NOMO-1 (cell line): Measurements from ENCODE around the gene PIM1.
A peak's percentile ranks its signal among the peaks of the same experiment; 100 is the strongest.
"Not testable (repeated sequence)": the region's sequence is repeated elsewhere in the genome, so short reads cannot be mapped to it uniquely, and the experiment has no call there.

ENCODE experiments used
- DNase-seq, 2 experiments: peaks; one replicate each; lab custom pipeline; 2025; ENCODE audit not compliant: unreplicated experiment in 2 of 2; lab: John Stamatoyannopoulos, UW

Gene PIM1

GRCh38 chr6:37185949-37186720 lies 16.2 kb downstream of the PIM1 start:
- DNase-seq: peak in 1 of 2 experiments; percentile 54

- DNase-seq: no peak
Observed at GRCh38 chr6:37187321-37188022, 17.5 kb downstream of the PIM1 start.

- DNase-seq: no peak
Observed at GRCh38 chr6:37188962-37189510, 19.1 kb downstream of the PIM1 start.

DNA sequence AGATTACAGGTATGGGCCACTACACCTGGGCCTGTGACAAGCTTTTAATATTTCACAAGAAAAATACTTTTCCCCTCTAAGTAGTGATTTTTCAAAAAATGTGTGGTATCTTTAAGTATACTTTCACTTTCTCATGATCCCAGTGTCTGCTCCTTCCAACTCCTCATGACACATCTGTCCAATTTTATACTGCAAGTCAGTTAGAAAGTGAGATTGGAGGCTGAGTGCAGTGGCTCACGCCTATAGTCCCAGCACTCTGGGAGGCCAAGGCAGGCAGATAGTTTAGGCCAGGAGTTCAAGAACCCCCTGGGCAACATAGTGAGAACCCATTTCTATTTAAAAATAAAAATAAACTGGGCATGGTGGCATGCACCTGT lies 20.2 kb downstream of the PIM1 start:
- peak in 1 of 2 experiments; percentile 32 for DNase-seq

DNA sequence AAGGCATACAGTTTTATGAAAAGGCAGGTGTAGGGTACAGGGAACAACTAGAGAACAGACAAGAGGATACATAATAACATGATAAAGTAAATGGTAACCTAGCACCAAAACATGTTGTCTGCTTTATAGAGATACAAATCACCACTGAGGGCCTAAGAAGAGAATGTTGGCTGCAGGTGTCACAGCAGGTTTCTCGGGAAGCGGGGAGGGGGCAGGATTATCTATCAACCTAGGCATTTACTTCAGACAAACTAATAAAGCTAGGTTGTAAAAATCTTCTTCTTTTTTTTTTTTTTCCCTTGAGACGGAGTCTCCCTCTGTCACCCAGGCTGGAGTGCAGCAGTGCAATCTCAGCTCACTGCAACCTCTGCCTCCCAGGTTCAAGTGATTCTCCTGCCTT lies 22.7 kb downstream of the PIM1 start:
- no peak for DNase-seq

DNA sequence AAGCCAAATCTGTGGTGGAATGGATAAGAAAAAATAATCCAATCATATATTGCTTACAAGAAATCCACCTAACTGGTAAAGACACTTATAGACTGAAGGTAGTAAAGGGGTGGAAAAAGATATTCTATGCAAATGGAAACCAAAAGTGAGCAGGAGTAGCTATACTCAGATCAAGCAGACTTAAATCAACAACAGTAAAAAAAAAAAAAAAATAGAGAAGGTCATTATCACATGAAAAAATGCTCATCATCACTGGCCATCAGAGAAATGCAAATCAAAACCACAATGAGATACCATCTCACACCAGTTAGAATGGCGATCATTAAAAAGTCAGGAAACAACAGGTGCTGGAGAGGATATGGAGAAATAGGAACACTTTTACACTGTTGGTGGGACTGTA lies 24.9 kb downstream of the PIM1 start:
- not testable (repeated sequence) for DNase-seq

DNA sequence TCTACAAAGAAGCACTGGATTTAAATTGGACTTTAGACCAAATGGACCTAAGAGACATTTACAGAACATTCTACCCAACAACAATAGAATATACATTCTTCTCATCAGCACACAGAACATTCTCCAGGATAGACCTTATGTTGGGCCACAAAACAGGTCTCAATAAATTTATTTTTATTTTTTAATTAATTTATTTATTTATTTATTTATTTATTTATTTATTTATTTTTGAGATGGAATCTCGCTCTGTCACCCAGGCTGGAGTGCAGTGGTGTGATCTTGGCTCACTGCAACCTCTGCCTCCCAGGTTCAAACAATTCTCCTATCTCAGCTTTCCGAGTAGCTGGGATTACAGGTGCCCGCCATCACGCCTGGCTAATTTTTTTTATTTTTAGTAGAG lies 26.5 kb downstream of the PIM1 start:
- not testable (repeated sequence) for DNase-seq

GRCh38 chr6:37200085-37200484 lies 30.1 kb downstream of the PIM1 start:
- DNase-seq: no peak

DNA sequence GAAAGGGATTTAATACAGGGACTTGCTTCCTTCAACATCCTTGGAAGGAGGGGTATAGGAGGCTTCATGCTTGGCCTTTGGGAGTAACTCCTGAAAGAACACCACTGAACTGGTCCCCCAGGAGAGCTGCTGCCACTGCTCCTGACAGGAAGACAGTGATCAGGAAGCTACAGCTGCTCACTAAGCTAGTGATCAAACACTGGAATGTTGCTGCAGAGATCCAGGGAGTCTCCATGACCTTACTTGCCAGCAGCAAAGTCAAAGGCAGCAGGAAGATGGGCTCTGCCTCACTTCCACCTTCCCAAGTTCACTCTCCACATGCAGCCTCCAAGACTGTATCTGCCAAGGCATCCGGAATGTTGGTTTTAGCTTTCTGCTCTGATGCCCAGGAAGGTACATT lies 31.8 kb downstream of the PIM1 start:
- DNase-seq: no peak

- peak; percentile 75 to 85 for DNase-seq
Observed at GRCh38 chr6:37202788-37203491, 33.0 kb downstream of the PIM1 start.

GRCh38 chr6:37204014-37204751 lies 34.2 kb downstream of the PIM1 start:
- DNase-seq: no peak

DNA sequence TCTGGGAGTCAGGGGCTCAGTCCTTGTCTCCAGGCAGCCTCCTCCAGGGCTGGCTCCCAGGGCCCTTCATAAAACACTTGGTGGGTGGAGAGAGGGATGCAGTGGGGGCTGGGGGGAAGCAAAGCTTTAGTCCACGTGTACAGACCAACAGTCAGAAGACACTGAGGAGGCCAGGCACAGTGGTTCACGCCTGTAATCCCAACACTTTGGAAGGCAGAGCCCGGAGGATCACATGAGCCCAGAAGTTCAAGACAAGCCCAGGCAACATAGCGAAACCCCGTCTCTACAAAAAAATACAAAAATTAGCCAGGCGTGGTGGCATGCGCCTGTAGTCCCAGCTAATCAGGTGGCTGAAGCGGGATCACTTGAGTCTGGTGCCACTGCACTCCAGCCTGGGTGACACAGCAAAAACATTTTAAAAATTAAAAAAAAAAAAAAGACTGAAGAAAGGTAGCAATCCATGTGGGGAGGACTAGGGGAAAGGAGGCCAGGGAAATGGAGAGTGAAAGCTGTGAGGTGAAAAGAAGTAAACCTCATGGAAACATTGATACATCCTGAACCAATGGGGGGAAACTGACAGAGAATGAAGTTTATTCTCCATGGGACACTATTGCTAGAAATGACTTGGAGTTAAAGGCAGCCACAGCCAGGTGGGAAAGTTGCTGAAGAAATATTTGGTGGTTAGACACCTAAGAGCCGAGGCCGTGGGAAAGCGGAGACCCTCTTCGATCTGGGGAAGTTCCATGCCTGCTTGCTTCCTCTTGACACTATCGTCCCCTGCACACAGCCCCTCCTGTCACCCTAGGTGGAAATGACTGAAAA lies 35.4 kb downstream of the PIM1 start:
- peak in 1 of 2 experiments; percentile 14 for DNase-seq

DNA sequence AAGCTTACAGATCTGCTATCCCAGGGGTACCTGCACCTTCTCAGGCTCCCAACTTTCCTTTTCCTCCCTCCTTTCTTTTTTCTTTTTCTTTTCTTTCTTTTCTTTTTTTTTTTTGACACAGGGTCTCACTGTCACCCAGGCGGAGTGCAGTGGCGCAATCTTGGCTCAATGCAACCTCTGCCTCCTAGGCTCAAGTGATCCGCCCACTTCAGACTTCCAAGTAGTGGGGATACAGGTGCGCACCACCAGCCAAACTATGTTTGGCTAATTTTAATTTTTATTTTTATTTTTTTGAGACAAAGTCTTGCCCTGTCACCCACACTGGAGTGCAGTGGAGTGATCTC lies 36.0 kb downstream of the PIM1 start:
- no peak for DNase-seq

- DNase-seq: no peak
Observed at GRCh38 chr6:37206622-37207021, 36.7 kb downstream of the PIM1 start.

DNA sequence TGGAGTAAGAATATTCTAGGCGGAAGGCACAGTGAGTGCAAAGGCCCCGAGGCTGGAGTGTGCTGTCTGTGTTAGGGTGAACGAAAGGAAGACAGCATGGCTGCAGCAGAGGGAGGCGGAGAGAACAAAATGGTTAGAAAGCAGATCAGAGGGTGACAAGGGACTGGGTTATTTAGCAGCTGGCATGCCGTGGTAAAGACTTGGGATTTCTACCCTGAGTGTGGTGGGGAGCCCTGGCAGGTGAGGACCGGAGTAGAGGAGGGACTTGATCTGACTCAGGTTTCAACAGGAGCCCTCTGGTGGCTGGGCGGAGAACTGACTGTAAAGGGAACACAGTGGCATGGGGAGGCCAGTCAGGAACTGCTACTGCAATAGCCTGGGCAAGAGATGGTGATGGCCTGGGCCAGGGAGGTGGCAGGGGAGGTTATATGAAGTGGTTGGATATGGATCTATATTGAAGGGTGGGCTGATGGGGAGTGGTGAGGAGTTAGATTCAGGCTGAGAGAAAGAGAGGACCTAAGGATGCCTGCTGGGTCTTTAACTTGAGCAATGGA lies 38.0 kb downstream of the PIM1 start:
- peak; percentile 55 to 78 for DNase-seq

DNA sequence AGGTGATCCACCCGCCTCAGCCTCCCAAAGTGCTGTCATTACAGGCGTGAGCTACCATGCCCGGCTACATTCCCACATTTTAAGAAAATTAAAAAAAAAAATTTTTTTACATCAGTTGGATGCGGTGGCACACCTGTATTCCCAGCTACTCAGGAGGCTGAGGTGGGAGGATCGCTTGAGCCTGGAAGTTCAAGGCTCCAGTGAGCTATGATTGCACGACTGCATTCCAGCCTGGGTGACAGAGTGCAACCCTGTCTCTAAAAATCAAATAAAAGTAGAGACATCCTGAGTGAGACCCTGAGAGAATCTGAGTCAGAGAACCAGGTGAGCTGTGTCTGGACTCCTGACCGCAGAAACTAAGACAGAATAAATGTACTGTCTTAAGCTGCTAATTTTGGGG lies 38.8 kb downstream of the PIM1 start:
- no peak for DNase-seq

DNA sequence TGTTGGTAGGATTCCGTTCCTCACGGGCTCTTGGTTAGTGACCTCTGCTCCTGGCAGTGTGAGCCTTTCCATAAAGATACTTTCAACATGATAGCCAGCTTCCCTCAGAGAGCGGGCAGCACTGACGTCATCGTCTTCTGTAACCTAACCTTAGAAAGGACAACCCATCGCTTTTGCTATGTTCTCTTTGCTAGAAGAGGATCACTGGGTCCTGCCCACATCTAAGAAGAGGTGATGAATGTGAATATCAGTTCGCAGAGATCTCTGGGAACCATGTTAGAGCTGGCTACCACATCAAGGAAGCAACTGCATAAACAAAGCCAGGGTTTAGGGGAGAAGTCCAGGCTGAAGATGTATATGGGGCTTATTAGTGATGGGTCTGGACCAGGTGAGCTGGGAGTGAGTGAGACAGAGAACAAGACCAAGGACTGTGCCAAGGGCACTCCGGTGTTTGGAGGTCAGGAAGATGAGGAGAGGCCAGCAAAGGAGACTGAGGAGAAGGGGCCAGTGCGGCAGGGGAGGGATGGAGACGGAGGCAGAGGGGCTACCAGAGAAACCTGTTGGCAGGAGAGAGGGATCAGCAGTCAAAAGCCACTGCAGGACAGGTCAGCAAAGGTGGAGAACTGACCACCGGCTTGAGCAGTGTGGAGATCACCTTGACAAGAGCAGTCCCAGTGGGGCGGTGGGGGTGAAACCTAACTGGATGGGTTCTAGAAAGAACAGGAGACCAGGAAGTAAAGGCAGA lies 39.7 kb downstream of the PIM1 start:
- no peak for DNase-seq

DNA sequence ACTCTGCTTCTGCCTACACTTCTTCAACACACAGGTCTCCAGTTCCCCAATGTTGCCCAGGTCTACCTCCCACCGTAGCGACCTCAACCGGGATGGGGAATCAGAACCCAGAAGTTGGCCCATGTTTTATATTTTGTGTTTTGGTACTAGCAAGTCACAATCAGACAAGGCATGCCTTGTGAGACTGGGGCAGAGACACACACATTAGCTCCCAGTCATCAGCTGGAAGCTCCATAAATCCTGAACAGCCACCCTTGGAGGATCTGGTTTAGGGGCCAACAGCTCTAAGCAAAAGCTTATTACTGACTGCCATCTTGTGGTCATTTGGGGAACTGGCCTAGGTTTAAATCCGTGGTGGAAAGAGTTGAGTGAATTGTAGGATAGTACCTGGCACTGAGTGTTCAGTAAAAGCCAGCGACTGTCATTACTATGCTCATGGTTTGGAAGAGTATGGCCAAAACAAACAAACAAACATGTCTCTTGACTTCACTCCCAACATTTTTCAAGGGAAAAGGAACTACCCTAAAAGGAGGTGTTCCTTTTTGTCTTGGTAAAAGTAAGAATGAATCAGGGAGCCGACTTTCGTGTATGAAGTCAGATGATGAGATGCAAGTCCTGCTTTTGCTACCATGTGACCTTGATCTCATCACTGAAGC lies 40.5 kb downstream of the PIM1 start:
- DNase-seq: peak; percentile 58 to 67
